GM18511 (cell line): ENCODE measurements around the gene FAM24A.
"Not testable (repeated sequence)": the region's sequence is repeated elsewhere in the genome, so short reads cannot be mapped to it uniquely, and the experiment has no call there.

ENCODE experiments used
- ATAC-seq: cut with Tn5 transposase; IDR thresholded peaks from one replicate; pipeline ENCODE4 v1.9.1; 2021; ENCODE audit warnings: mild to moderate bottlenecking, moderate library complexity; ENCODE audit not compliant: unreplicated experiment

The FAM24A gene

DNA sequence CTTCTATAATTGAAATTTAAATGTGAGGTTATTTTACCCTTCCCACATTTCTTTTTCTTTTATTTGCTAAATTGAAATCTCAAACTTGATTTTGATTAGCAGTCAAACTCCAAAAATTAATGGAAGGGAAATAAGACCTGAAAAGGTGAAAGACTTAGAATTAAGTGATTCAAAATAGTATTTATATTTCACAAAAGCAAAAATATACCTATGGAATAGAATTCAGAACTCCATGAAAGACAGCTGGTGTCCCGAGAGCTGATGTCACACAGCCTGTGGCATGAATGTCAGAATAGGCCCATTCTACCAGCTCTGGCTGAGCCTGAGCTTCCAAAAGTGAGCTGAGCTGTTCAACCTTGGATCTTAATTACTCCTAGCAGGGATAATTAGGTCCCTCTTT is at the start of gene FAM24A:
Gene FAM24A, plus strand, starts transcription at position 301 of the 400 bp plus-strand sequence. CDS start 1,025 bp downstream, outside the sequence.
- no peak for ATAC-seq

DNA sequence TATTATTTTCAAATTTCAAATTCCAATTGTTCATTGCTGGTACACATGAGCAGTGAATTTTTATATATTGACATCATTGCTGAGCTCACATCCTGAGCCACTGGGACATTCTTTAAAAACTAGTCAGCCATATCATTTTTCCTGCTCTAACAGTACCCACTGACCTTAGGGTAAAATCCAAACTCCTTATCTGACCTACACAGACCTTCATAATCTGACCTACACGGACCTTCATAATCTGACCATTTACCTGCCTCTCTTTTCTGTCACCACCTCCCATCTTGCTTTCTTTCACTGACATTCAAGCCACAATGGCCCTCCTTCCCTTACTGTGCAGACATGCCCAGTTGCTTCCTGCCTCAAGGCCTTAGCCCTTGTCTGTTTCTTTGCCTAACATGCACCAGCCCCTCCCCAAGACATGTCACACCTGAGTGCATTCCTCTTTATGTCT is 48.7 kb upstream of the FAM24A start:
- no peak for ATAC-seq

- ATAC-seq, result no peak
Measured at GRCh38 chr10:122863216-122864193, 46.9 kb upstream of the FAM24A start.

DNA sequence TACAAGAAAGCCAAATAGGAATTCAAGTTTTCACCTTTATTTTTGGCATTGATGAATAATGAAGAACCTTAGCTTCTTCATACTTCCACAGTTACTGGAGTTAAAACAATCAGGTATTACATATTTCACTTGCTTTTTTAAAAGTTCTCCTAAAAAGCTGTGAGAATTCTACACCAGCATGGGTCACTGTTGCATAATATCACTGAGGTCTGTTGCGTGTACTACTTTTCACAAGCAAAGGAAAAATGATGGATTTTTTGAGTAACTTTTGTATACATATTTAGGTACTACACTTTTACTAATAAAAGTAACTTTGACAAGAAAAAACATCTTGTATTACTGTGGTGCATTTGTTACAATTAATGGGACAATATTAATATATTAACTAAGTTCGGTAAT is 46.2 kb upstream of the FAM24A start:
- ATAC-seq, result no peak

DNA sequence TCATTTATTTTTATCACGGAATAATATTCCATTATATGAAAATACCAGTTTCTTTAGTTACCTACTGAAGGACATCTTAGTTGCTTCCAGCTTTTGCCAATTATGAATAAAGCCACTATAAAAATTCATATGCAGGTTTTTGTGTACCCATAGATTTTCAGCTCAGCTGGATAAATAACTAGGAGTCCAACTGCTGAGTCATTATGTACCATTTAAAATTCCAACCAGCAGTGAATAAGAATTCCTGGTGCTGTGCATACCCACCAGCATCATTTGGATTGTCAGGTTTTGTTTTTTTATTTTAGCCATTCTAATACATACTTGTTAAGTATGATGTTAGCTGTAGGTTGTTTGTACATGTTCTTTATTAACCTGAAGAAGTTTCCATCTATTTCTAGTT is 45.5 kb upstream of the FAM24A start:
- ATAC-seq, result no peak

- not testable (repeated sequence) for ATAC-seq
Measured at GRCh38 chr10:122866757-122867482, 43.5 kb upstream of the FAM24A start.

- not testable (repeated sequence) for ATAC-seq
Measured at GRCh38 chr10:122868768-122869167, 41.6 kb upstream of the FAM24A start.

- ATAC-seq, result not testable (repeated sequence)
Measured at GRCh38 chr10:122871947-122872346, 38.5 kb upstream of the FAM24A start.

GRCh38 chr10:122875843-122876466 is 34.5 kb upstream of the FAM24A start:
- no peak for ATAC-seq

DNA sequence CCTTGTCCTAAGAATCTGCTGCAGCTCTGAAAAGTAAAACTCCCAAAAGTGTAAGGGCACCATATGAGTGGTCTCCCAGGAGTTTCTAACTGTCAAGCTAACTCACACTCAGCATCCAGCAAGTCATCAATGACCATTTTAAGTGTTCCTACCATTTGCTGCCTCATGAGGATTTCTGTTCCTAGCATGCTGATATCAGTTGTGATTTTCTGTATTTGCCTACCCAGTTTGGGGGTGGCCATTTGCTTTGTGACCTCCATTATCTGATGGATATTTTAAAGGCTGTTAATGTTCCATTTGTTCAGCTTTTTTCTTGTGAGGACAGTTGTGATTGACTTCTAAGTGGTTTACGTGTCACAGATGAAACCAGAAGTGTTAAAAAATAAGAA is 33.9 kb upstream of the FAM24A start:
- ATAC-seq, result no peak

- ATAC-seq, result no peak
Measured at GRCh38 chr10:122877264-122877663, 33.1 kb upstream of the FAM24A start.

DNA sequence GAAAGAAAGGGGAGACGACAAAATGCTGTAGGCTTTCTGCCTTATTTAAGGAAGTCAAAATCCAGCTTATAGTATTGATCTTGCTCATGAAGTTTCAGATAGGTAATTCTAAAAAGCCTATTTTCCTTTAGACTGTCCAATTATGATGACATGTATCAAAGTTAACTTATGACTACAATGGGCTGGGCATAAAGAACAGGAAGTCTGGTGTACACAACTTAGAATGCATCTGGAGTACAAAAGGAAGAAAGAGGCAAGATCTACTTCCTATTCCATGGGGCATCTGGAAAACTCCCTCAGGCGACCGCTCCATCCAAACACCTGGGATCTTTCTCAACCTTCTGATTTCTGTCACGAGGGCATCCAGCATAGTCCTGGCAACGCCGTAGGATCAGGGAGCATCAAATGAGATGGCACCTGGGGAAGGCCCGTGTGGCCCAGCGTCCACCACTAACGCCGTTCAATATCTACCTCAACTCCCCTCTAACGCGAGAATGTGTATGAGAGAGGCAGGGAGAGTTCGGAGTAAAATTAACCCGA is 31.5 kb upstream of the FAM24A start:
- peak; percentile 23 for ATAC-seq

DNA sequence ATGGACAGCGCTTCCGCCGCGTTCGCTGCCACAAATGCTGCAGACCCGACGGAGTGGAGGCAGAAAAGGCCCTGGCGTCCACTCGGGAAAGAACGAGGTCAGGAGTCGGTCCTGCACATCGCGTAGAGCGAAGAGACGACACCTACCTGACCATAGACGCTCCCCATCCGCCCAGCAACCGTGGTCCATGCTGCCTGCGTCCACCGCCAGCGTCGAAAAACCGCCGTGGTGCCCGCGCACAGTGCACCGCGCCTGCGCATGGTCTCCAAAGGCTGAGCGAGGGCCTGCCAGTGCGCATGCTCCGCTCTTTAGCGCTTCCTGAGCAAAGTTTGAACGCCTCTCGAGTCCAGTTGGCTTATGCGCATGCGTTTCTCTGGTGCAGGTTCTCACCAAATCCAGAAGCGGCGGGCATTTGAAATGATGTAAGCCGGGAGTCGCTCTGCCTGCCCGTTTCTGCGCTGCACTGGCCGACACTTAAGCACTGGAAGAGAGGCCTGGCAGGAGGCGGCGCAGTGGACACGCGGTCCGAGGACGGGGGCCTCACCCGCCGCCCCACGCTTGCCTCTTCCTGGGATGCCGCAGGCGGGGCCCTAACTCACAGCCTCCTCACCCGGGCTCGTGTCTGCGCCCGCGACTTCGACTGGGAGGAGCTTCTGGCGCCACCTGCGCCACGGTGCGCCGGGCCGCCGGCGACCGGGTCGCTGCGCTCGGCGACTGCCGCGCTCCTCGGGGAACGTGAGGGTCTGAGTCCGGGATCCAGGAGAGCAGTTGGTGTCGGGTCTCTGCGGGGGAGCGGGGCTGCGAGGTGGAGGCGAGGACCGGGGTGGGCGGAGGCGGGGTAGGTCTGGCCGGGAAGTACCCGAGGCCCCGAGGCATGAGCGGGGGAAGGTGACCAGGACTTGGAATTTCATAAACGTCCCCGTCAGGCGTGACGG is 30.8 kb upstream of the FAM24A start, which contains the start of gene FAM24B:
Gene FAM24B, minus strand, starts transcription at position 243 of the 935 bp plus-strand sequence. CDS start 29,066 bp downstream, outside the sequence.
- ATAC-seq, result peak; percentile 80

GRCh38 chr10:122882766-122883165 is 27.6 kb upstream of the FAM24A start:
- no peak for ATAC-seq

DNA sequence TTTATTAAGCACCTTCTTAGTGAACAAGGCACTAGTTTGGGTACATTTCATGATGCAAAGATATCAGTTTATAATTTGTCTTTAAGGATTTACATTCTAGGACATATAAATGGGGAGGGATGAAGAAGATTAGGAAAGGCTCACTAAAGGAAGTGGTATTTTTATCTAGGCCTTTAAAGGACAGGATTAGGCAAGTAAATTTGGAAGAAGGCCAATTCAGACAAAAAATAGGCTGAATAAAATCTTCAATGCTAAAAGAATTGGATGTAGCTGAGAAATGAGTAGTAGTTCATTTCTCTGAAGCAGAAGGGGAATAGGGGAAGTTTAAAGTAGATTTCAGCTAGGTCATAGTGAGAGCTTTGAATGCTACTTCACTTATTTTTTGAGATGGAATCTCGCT is 26.2 kb upstream of the FAM24A start:
- ATAC-seq, result no peak

- no peak for ATAC-seq
Measured at GRCh38 chr10:122894261-122894944, 16.0 kb upstream of the FAM24A start.

GRCh38 chr10:122903861-122904260 is 6.5 kb upstream of the FAM24A start:
- not testable (repeated sequence) for ATAC-seq

DNA sequence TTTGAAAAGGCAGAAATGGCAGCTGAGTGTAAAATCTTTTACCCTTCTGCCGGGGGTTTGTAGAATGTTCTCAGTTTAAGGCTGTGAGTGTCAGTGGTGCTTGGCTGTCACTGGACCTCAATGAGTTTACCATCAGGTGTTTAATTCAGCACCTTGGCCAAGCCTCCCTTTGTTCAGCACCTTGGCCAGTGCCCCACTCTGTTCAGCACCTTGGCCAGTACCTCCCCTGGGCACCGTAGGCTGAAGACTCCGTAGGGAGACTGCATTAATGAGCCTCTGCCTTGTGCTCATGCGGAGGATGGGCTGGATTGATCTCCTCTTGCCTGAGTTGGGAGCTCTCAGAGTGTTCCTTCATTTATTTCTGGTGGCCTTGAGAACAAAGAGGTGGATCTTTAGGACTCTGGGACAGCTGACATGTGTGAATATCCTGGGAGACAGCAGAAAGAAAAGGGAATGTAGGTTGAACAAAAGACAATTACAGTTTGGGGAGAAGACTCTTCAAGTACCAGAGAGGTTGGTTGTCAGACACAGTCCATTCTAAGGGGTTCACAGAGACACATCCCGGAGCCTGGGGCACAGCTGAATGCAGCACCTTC is 1.6 kb downstream of the FAM24A start:
- no peak for ATAC-seq

- no peak for ATAC-seq
Measured at GRCh38 chr10:122915700-122916099, 5.3 kb downstream of the FAM24A start.
